Stimulated activated naive B cell treated with anti-CD40 and anti-IgM and Interleukin-4, amounts not matched to agents 10 μg/mL and 1 μg/mL and 100 μg/mL, for 72 hours (primary cell): Measurements from ENCODE around the gene FGFRL1.

Experiments
- ATAC-seq, 2 donors: fragments of 150-1000 bp; cut with Tn5 transposase; replicated peaks; 2 replicates each; pipeline ENCODE4 v1.10.0; 2021; ENCODE audit warnings: moderate library complexity in 1 of 2
- DNase-seq: peaks from one replicate; pipeline ENCODE4 v3.0.0; 2021
- H3K27ac Mint-ChIP-seq: one replicate; pipeline ENCODE4 v1.8.0; 2022; ENCODE audit warnings: mild to moderate bottlenecking, mixed read lengths
- H3K27me3 Mint-ChIP-seq, 2 donors: one replicate each; pipeline ENCODE4 v1.8.0; 2022; ENCODE audit warnings: mixed read lengths in 2 of 2
- H3K36me3 Mint-ChIP-seq, 2 donors: one replicate each; pipeline ENCODE4 v1.8.0; 2022; ENCODE audit warnings: mixed read lengths in 2 of 2, mild to moderate bottlenecking in 1 of 2
- H3K4me1 Mint-ChIP-seq, 2 donors: one replicate each; pipeline ENCODE4 v1.8.0; 2022; ENCODE audit warnings: mixed read lengths in 2 of 2, mild to moderate bottlenecking in 1 of 2
- H3K4me3 Mint-ChIP-seq, 2 donors: one replicate each; pipeline ENCODE4 v1.8.0; 2022; ENCODE audit warnings: mild to moderate bottlenecking in 2 of 2, mixed read lengths in 2 of 2, moderate library complexity in 1 of 2
- H3K9me3 Mint-ChIP-seq, 2 donors: one replicate each; pipeline ENCODE4 v1.8.0; 2022; ENCODE audit warnings: mixed read lengths in 2 of 2, mild to moderate bottlenecking in 1 of 2

The FGFRL1 gene

DNA sequence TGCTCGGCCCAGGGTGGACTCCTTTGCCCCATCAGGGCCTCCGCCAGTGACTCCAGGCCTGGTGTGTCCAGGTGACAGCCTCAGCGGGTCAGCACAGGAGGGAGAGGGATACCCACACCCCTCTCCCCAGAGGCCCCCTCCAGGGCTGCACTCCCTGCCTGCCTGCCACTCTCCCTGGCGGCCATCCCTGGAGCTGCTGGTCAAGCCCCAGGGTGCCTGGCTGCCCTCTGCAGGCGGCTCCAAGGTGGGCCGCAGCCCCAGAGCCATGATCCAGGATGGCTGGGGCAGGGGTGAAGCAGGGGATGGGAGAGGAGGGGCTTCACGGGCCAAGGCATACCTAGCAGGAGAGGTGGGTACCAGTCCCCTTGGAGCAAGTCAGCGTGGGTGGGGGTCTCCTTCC is 3.8 kb downstream of the FGFRL1 start:
- H3K4me1 Mint-ChIP-seq: peaks cover 10 to 41% of the 10 kb centered on the region in 2 donors
- H3K27me3 Mint-ChIP-seq: no peaks in the 10 kb centered on the region

DNA sequence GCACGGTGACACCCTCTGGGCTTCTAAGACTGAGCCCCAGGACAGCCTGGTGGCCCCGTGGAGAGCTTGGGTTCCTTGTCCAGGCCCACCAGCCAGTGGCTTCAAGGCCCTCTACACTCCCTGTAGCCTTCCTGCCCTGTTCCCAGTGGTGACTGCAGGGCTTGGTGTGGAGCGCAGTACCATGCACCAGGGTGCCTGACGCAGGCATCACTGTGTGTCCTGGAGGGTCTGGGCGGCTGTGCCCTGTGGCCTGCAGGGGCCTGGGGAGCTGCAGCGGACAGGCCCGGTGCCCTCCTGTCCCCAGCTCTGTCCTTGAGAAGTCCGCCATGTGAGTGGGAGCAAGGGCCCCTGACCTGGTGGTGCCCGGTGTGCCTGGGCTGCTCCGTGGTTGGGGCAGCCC is 4.3 kb downstream of the FGFRL1 start:
- Mint-ChIP-seq H3K36me3 (peaks cover 0 to 3% of the 10 kb centered on the region in 2 donors), H3K27ac (no peak overlapping the region), H3K4me3 (no peak overlapping the region), H3K9me3 (no peaks in the 10 kb centered on the region), H3K27me3 (no peaks in the 10 kb centered on the region), H3K4me1 (peaks cover 5 to 37% of the 10 kb centered on the region in 2 donors)
- no peak for ATAC-seq
- DNase-seq: no peak

More for the DNA sequence above, 3.8 kb downstream of the FGFRL1 start:
- H3K27ac Mint-ChIP-seq: no peak overlapping the region
- H3K36me3 Mint-ChIP-seq: peaks cover 0 to 3% of the 10 kb centered on the region in 2 donors
- no peak overlapping the region for H3K4me3 Mint-ChIP-seq
- no peaks in the 10 kb centered on the region for H3K9me3 Mint-ChIP-seq
- ATAC-seq (no peak), DNase-seq (no peak)

DNA sequence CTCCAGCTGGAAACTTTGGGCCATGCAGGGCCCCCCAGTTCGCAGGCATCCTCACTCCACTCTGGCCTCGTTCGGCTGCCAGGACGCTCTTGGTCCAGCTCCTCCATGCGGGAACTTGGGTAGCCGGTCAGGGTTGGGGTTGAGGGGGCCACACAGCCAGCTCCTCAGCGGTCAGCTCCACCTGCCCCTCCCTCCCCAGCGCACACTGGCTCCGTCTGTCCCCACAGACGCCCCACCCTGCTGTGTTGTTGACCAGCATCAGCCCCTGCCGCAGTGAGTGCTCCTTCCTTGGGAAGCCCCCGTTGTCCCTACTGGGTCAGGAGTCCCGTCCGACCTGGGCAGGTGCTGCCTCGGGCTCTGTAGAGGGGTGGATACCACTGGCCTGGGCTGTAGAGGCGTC is 5.8 kb downstream of the FGFRL1 start:
- Mint-ChIP-seq H3K9me3 (no peaks in the 10 kb centered on the region), H3K4me3 (no peak overlapping the region), H3K27ac (no peak overlapping the region), H3K36me3 (peaks cover 0 to 3% of the 10 kb centered on the region in 2 donors), H3K27me3 (no peaks in the 10 kb centered on the region), H3K4me1 (peaks cover 12 to 48% of the 10 kb centered on the region in 2 donors)
- ATAC-seq (no peak), DNase-seq (no peak)

DNA sequence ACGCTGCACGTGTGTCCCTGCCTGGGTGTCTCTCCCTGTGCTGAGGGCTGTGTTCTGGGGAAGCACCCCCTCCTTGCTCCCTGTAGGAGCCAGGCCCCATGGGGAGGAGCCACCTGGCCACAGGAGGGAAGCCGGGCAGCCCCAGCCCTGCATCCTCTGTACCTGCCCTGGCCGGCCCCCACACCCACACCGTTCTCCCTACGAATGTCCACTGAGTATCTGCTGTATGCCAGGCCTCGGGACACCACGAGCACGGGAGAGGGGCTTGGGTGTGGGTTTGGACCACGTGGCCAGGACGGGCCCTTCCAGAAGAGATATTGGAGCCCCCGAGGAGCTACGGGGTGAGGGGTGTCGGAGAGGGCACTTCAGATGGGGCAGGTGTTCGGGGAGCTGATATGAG is 6.3 kb downstream of the FGFRL1 start:
- Mint-ChIP-seq H3K9me3 (no peaks in the 10 kb centered on the region), H3K4me3 (no peak overlapping the region), H3K4me1 (peaks cover 12 to 52% of the 10 kb centered on the region in 2 donors), H3K27me3 (no peaks in the 10 kb centered on the region), H3K27ac (no peak overlapping the region), H3K36me3 (peaks cover 0 to 3% of the 10 kb centered on the region in 2 donors)
- no peak for DNase-seq
- ATAC-seq: no peak

DNA sequence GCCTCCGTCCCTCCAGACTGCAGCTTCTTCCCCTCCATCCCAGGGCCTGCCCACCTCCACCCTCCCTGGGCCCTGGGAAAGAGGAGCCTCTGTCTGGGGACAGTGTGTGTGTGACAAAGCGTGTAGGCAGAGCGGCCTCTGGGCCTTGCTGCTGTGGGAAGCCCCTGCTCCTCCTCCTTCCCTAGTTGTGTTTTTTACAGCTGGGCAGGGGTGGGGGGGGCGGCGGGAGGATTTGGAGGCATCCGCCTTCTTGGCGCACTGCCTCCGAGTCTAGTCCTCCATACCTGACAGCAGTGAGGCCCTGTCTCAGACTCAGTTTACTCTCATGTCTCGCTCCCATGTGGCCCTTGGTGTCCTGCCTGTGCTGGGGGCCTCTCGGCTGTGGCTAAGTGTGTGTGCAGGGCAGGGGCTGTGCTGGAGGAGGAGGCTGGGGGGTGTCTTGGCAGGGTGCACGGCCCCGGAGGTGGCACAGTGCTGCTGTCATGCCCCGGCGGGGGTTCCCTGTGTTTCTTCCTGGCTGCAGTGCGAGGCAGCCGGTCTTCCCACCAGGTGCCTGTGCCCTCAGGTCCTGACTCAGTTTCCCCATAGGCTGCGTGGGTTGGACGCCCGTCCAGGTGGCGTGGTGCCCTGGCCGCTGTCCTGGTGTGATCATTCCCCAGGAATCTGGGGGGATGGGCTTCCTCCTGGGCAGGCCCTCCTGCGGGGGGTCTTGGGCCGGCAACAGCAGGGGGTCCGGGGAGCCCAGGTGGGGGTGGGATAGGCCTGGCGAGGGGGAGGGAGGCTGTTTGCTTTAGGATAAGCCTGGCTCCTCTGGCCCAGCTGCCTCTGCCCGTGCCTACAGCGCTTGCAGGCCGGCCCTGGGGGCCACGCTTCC is 7.0 kb downstream of the FGFRL1 start:
- ATAC-seq: no peak
- Mint-ChIP-seq H3K4me3 (no peak overlapping the region), H3K27ac (peak overlapping the region; percentile 65), H3K36me3 (peaks cover 0 to 3% of the 10 kb centered on the region in 2 donors), H3K4me1 (peaks cover 12 to 52% of the 10 kb centered on the region in 2 donors), H3K9me3 (no peaks in the 10 kb centered on the region), H3K27me3 (no peaks in the 10 kb centered on the region)
- no peak for DNase-seq

DNA sequence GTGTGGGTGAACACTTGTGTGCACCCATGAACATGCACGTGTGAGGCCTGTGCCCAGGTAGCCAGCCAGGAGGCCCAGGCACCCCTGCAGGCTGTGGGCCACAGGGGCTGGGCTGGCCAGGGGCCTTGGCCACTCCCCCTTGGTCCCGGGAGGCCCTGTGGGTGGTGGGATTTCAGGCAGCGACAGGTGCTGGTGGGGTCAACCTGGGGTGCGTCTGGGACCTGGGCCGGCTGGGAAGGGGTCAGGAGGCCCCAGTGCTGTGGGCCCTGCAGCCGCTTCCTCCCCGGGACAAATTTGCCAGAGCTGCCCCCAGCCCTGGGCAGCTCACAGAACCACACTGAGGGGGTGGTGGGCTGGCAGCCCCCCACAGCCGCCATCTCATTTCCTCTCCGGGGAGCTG is 7.9 kb downstream of the FGFRL1 start:
- peak overlapping the region; percentile 20 for H3K27ac Mint-ChIP-seq
- no peak overlapping the region for H3K4me3 Mint-ChIP-seq
- peaks cover 12 to 52% of the 10 kb centered on the region in 2 donors for H3K4me1 Mint-ChIP-seq
- DNase-seq (no peak), ATAC-seq (no peak)
- no peaks in the 10 kb centered on the region for H3K36me3 Mint-ChIP-seq
- H3K9me3 Mint-ChIP-seq: no peaks in the 10 kb centered on the region
- H3K27me3 Mint-ChIP-seq: no peaks in the 10 kb centered on the region

DNA sequence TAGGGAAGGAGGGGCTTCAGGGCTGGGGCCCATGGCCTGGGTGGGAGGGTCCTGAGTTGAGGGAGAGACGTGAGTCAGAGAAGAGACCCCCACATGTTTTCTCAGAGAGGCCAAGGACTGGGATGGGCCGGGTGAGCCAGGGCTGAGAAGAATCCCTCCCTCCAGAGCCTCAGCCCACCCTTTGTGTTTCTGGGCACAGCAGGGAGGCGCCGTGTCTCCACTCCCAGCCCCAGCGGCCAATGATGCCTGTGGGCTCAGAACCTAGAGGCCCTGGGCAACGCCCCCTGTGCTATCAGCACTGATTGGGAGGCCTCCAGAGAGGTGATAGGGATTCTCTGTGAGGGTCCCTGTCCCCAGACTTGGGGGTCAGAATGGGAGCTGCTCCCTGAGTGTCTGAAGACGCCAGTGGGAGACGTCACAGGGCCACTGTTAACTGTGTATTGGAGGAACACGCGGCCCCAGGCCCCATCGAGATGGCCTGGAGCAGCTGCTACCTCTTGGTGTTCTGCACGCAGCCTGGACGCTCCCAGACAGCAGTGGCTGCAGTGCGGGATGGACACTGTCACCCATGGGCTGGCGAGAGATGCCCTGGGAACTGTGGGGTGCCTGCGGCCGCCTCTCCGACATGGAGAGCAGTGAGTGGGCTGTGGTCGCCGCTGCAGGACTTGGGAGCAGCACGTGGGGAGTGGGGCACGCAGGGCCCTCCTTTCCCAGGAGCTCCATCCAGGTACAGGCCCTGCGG is 8.5 kb downstream of the FGFRL1 start:
- H3K4me1 Mint-ChIP-seq: peaks cover 12 to 54% of the 10 kb centered on the region in 2 donors
- DNase-seq (no peak), ATAC-seq (no peak)
- H3K36me3 Mint-ChIP-seq: peaks cover under 1 to 2% of the 10 kb centered on the region in 2 donors
- H3K9me3 Mint-ChIP-seq: no peaks in the 10 kb centered on the region
- no peak overlapping the region for H3K4me3 Mint-ChIP-seq
- no peaks in the 10 kb centered on the region for H3K27me3 Mint-ChIP-seq
- peak overlapping the region; percentile 9 for H3K27ac Mint-ChIP-seq

DNA sequence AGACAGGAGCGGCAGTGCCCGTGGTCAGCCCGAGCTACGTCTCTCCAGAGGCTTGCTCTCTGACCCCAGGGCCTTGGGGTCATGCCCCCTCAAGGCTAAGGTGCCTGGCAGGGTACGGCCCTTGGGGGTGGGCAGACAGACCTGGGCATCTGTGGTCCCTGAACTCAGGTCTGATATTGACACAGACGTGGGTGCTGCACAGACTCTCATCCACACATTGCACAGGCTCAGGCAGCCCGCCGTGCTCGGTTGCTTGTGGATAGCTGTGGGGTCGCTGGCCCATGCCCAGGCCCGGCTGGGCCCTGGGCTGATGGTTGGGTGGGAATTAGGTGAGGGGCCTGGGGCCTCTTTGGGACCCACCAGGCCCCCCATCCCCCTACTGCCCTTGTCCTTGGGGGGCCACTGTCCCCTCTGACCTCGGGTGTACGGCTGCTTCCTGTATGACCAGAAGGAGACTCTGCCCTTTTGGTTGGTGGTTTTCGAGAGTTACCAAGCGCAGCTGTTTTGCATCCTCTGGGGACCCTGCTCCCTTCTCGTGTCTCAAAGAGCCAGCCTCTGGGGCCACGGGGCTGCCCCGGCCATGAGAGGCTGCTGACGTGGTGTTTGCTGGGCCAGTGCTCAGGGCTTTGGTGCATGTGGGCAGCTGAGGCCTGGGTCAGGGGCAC is 10.1 kb downstream of the FGFRL1 start:
- peaks cover 25 to 64% of the 10 kb centered on the region in 2 donors for H3K4me1 Mint-ChIP-seq
- H3K4me3 Mint-ChIP-seq: peak overlapping the region; percentile 21 to 63
- no peaks in the 10 kb centered on the region for H3K9me3 Mint-ChIP-seq
- H3K36me3 Mint-ChIP-seq: peaks cover 7 to 8% of the 10 kb centered on the region in 2 donors
- no peaks in the 10 kb centered on the region for H3K27me3 Mint-ChIP-seq
- DNase-seq: peak; percentile 87
- peak; percentile 92 to 93 for ATAC-seq
- peak overlapping the region; percentile 87 for H3K27ac Mint-ChIP-seq

DNA sequence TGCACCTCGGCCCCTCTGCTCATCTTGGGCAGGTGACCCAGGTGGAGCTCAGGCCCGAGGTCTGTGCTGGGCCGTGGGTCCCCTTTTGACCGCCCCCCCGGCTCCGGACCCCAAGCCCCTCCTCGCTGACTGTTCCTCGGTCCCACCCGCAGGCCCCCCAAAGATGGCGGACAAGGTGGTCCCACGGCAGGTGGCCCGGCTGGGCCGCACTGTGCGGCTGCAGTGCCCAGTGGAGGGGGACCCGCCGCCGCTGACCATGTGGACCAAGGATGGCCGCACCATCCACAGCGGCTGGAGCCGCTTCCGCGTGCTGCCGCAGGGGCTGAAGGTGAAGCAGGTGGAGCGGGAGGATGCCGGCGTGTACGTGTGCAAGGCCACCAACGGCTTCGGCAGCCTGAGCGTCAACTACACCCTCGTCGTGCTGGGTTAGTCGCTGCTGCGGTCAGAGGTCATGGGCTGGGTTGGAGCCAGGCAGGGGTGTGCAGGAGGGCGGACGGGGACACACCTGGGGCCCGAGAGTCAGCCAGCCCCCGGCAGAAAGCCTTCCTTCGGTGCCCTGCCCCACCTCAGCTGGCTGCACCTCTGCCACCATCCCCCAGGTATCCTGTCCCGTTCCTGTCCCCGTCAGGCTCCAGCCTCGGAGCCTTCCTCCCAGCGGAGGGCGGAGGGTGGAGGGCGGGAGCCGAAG is 10.8 kb downstream of the FGFRL1 start:
- H3K4me1 Mint-ChIP-seq: peaks cover 26 to 61% of the 10 kb centered on the region in 2 donors
- peak overlapping the region in 1 of 2 donors; percentile 63 for H3K4me3 Mint-ChIP-seq
- no peaks in the 10 kb centered on the region for H3K27me3 Mint-ChIP-seq
- H3K36me3 Mint-ChIP-seq: peaks cover 7 to 8% of the 10 kb centered on the region in 2 donors
- H3K27ac Mint-ChIP-seq: peak overlapping the region; percentile 87
- ATAC-seq (no peak), DNase-seq (no peak)
- H3K9me3 Mint-ChIP-seq: no peaks in the 10 kb centered on the region

DNA sequence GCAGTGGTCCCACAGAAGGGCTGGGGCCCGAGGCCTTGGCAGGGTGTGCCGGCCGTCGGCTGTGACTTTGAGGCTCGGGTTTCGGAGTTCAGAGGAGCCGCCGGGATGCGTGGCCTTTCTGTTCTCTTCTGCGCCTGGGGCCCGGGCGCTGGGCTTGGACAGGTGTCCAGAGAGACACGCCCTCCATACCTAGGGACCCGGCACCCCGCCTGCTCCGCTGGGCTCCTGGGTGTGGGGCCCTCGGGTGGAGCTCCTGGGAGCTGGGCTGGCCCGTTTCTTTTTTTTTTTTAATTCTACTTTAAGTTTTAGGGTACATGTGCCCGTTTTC is 11.3 kb downstream of the FGFRL1 start:
- peaks cover 7 to 8% of the 10 kb centered on the region in 2 donors for H3K36me3 Mint-ChIP-seq
- ATAC-seq (no peak), DNase-seq (no peak)
- no peaks in the 10 kb centered on the region for H3K9me3 Mint-ChIP-seq
- H3K27ac Mint-ChIP-seq: no peak overlapping the region
- H3K4me3 Mint-ChIP-seq: no peak overlapping the region
- peaks cover 25 to 56% of the 10 kb centered on the region in 2 donors for H3K4me1 Mint-ChIP-seq
- no peaks in the 10 kb centered on the region for H3K27me3 Mint-ChIP-seq

DNA sequence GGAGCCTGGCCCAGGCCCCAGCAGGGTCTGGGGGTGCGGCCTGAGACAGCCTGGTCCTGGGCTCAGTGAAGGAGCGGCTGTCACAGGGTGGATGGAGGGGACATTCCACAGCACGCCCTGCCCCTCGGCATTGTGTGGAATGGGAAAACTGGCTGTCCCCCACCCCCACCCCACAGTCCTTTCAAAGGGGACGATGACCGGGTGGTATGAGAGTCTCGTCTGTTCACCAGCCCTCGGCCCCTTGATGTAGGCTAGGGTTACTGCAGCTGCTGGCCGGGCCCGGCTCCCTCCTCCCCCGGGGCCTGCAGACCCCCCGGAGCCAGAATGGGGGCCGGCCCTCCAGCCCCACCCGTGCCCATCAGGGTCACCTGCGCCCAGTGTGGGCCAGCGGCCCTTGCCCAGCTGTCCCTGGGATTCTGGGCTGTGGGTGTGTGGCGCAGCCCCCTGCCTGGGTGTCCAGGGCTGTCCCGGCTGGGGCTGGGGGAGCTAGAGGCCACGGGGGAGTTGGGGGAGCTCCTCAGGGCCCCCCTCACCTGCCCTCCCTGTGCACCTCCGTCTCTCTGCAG is 11.7 kb downstream of the FGFRL1 start:
- no peak overlapping the region for H3K27ac Mint-ChIP-seq
- no peaks in the 10 kb centered on the region for H3K9me3 Mint-ChIP-seq
- H3K36me3 Mint-ChIP-seq: peaks cover 7 to 8% of the 10 kb centered on the region in 2 donors
- H3K27me3 Mint-ChIP-seq: no peaks in the 10 kb centered on the region
- DNase-seq (no peak), ATAC-seq (no peak)
- H3K4me3 Mint-ChIP-seq: no peak overlapping the region
- peaks cover 21 to 51% of the 10 kb centered on the region in 2 donors for H3K4me1 Mint-ChIP-seq

DNA sequence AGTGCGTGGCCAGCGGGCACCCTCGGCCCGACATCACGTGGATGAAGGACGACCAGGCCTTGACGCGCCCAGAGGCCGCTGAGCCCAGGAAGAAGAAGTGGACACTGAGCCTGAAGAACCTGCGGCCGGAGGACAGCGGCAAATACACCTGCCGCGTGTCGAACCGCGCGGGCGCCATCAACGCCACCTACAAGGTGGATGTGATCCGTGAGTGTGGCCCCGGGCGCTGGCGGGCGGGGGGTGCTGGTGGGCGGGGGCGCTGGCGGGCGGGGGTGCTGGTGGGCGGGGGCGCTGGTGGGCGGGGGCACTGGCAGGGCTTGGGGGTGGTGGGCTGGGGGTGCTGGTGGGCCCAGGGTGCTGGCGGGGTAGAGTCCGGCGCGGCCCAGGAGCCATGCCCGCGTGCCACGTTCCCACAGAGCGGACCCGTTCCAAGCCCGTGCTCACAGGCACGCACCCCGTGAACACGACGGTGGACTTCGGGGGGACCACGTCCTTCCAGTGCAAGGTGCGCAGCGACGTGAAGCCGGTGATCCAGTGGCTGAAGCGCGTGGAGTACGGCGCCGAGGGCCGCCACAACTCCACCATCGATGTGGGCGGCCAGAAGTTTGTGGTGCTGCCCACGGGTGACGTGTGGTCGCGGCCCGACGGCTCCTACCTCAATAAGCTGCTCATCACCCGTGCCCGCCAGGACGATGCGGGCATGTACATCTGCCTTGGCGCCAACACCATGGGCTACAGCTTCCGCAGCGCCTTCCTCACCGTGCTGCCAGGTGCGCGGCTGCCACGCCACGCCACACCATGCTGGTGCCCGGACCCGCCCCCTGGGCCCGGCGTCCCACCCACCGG is 12.7 kb downstream of the FGFRL1 start:
- Mint-ChIP-seq H3K4me1 (peaks cover 21 to 45% of the 10 kb centered on the region in 2 donors), H3K27me3 (no peaks in the 10 kb centered on the region), H3K36me3 (peaks cover 7 to 8% of the 10 kb centered on the region in 2 donors), H3K27ac (no peak overlapping the region), H3K9me3 (no peaks in the 10 kb centered on the region), H3K4me3 (no peak overlapping the region)
- ATAC-seq: no peak
- DNase-seq: no peak
